DND-41 (cell line): ENCODE results near the gene MRPL20.
"Not testable (repeated sequence)": the region's sequence is repeated elsewhere in the genome, so short reads cannot be mapped to it uniquely, and the experiment has no call there.

Source experiments
- ATAC-seq: fragments of 200-7000 bp; cut with Tn5 transposase; 3 replicates; pipeline ENCODE4 v1.9.1; 2021; ENCODE audit warnings: low read depth; ENCODE audit not compliant: insufficient read depth
- DNase-seq: peaks from one replicate; pipeline ENCODE4 v3.0.0-alpha.2; 2020
- H2AFZ ChIP-seq: 2 replicates; pipeline ENCODE4 v1.6.0; 2012; ENCODE audit warnings: low read depth, low read length
- H3K27ac ChIP-seq: 2 replicates; pipeline ENCODE4 v1.5.1; 2012; ENCODE audit warnings: low read length, inconsistent platforms
- H3K27me3 ChIP-seq: fragments of 200-600 bp; sonication (generic); 2 replicates; pipeline ENCODE4 v1.6.0; 2012; ENCODE audit warnings: low read length, mild to moderate bottlenecking, inconsistent platforms; ENCODE audit not compliant: insufficient read depth, poor library complexity
- H3K36me3 ChIP-seq: 2 replicates; pipeline ENCODE4 v1.5.1; 2012; ENCODE audit warnings: low read length, inconsistent platforms; ENCODE audit not compliant: insufficient read depth
- H3K4me1 ChIP-seq: 2 replicates; pipeline ENCODE4 v1.5.1; 2012; ENCODE audit warnings: mild to moderate bottlenecking, low read length; ENCODE audit not compliant: insufficient read depth
- H3K4me2 ChIP-seq: 2 replicates; pipeline ENCODE4 v1.6.0; 2012; ENCODE audit warnings: mild to moderate bottlenecking, moderate library complexity, low read length, inconsistent platforms; ENCODE audit not compliant: insufficient read depth
- H3K4me3 ChIP-seq, 2 experiments: fragments of 200-600 bp in 1 of 2; shearing (Covaris generic) in 1 of 2; 2 replicates each; pipeline ENCODE4 v1.5.1; 2012 to 2016; ENCODE audit warnings: inconsistent platforms in 2 of 2, low read length in 2 of 2, mild to moderate bottlenecking in 2 of 2, low read depth in 1 of 2, moderate library complexity in 1 of 2
- H3K79me2 ChIP-seq: 2 replicates; pipeline ENCODE4 v1.6.0; 2012; ENCODE audit warnings: low read length, inconsistent platforms; ENCODE audit not compliant: insufficient read depth
- H3K9ac ChIP-seq: 2 replicates; pipeline ENCODE4 v1.6.0; 2012; ENCODE audit warnings: low read depth, mild to moderate bottlenecking, inconsistent platforms, low read length, moderate library complexity
- H3K9me3 ChIP-seq: 2 replicates; pipeline ENCODE4 v1.5.1; 2012; ENCODE audit warnings: low read length, moderate library complexity, mild to moderate bottlenecking, inconsistent platforms; ENCODE audit not compliant: insufficient read depth, severe bottlenecking
- H4K20me1 ChIP-seq: 2 replicates; pipeline ENCODE4 v1.6.0; 2012; ENCODE audit warnings: low read length; ENCODE audit not compliant: insufficient read depth
- EZH2 ChIP-seq: IDR thresholded peaks from 3 replicates; pipeline ENCODE4 v1.6.1; 2012; ENCODE audit warnings: borderline replicate concordance, low read depth, mild to moderate bottlenecking, moderate library complexity, low read length, inconsistent platforms; ENCODE audit not compliant: severe bottlenecking
- TF ChIP-seq, protein P1 (sequence below): IDR thresholded peaks from 2 replicates; pipeline ENCODE4 v1.5.1; 2012; ENCODE audit warnings: borderline replicate concordance, low read length, moderate library complexity, mild to moderate bottlenecking; ENCODE audit not compliant: poor library complexity, severe bottlenecking; ENCODE audit errors: extremely low read depth

The MRPL20 gene

GRCh38 chr1:1407636-1408318, 684 bp upstream of the MRPL20 start:
- H4K20me1 ChIP-seq = peaks cover 22% of the 10 kb centered on the region; the same call in 1 of the 2 replicates
- no peaks in the 10 kb centered on the region for H3K9me3 ChIP-seq
- peaks cover 58% of the 10 kb centered on the region for H3K79me2 ChIP-seq
- peaks cover 40% of the 10 kb centered on the region for H3K4me1 ChIP-seq
- H3K9ac ChIP-seq = peak overlapping the region; percentile 97
- H3K4me3 ChIP-seq = peak overlapping the region; percentile 62 to 84
- H3K4me2 ChIP-seq = peak overlapping the region; percentile 96
- peak; percentile 3; the same call in 1 of the 3 replicates for ATAC-seq
- H3K36me3 ChIP-seq = peaks cover 42% of the 10 kb centered on the region
- no peak for DNase-seq
- peak overlapping the region; percentile 89 for H2AFZ ChIP-seq
- peak overlapping the region; percentile 91 for H3K27ac ChIP-seq
- no peaks in the 10 kb centered on the region for H3K27me3 ChIP-seq
- TF ChIP-seq, protein P1, sequence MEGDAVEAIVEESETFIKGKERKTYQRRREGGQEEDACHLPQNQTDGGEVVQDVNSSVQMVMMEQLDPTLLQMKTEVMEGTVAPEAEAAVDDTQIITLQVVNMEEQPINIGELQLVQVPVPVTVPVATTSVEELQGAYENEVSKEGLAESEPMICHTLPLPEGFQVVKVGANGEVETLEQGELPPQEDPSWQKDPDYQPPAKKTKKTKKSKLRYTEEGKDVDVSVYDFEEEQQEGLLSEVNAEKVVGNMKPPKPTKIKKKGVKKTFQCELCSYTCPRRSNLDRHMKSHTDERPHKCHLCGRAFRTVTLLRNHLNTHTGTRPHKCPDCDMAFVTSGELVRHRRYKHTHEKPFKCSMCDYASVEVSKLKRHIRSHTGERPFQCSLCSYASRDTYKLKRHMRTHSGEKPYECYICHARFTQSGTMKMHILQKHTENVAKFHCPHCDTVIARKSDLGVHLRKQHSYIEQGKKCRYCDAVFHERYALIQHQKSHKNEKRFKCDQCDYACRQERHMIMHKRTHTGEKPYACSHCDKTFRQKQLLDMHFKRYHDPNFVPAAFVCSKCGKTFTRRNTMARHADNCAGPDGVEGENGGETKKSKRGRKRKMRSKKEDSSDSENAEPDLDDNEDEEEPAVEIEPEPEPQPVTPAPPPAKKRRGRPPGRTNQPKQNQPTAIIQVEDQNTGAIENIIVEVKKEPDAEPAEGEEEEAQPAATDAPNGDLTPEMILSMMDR = no peak
- TF ChIP-seq EZH2 = no peak

DNA sequence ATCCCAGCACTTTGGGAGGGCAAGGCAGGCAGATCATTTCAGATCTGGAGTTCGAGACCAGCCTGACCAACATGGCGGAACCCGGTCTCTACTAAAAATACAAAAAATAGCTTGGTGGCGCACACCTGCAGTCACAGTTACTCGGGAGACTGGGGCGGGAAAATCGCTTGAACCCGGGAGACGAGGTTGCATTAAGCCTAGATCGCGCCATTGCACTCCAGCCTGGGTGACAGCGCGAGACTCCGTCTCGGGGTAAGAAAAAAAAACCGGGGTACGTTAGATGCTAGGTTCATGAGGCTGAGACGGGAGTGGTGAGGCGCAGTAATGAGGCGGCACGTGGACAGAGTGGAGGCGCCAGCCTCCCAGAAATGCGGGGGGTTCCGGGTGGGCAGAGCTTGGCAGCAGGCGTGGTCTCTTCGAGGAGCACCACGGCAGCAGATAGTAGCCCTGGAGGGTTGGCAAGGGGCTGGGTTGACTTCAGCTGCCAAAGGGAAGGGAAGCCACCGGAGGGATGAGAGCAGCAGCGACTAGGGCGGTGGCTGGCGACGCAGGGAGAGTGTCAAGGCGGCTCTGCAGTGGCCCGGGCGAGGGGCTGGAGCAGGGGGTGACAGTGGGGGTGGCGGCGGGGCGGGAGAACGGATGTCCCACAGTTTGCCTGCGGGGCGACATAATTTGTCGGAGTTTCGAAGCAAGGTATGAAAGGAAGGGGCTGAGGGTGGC, 832 bp downstream of the MRPL20 start:
- Histone ChIP-seq H3K27ac (peak overlapping the region; percentile 91), H3K9ac (peak overlapping the region; percentile 97), H3K36me3 (peaks cover 57% of the 10 kb centered on the region), H3K4me1 (peaks cover 53% of the 10 kb centered on the region), H3K79me2 (peaks cover 73% of the 10 kb centered on the region), H3K9me3 (no peaks in the 10 kb centered on the region), H3K4me3 (peak overlapping the region; percentile 62 to 84; a peak in 3 of 4 replicates), H3K4me2 (peak overlapping the region; percentile 86), H4K20me1 (peaks cover 34% of the 10 kb centered on the region), H2AFZ (peak overlapping the region; percentile 89; the same call in 1 of the 2 replicates), H3K27me3 (no peaks in the 10 kb centered on the region)
- DNase-seq (peak; percentile 46), ATAC-seq (peak; percentile 5; the same call in 2 of the 3 replicates)
- no peak for TF ChIP-seq EZH2
- TF ChIP-seq, protein P1 = no peak

DNA sequence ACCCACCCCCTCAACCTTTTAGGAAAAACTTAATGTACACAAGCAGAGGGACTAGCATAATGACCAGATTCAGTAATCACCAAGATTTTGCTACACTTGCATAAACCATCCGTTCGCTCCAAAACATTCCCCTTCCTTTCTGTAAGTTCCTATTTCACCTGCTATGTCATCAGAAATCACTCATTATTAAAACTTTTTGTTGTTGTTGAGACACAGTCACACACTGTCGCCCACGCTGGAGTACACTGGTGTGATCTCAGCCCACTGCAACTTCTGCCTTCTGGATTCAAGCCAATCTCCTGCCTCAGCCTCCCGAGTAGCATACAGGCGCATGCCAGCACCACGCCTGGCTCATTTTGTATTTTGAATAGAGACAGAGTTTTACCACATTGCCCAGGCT, 3.4 kb downstream of the MRPL20 start:
- H3K4me2 ChIP-seq = no peak overlapping the region
- ATAC-seq (no peak), DNase-seq (no peak)
- H3K9me3 ChIP-seq = no peaks in the 10 kb centered on the region
- peaks cover 46% of the 10 kb centered on the region for H4K20me1 ChIP-seq
- H2AFZ ChIP-seq = no peak overlapping the region
- no peak overlapping the region for H3K27ac ChIP-seq
- H3K79me2 ChIP-seq = peaks cover 90% of the 10 kb centered on the region
- TF ChIP-seq, protein P1 = no peak
- no peak for TF ChIP-seq EZH2
- no peak overlapping the region for H3K4me3 ChIP-seq
- H3K36me3 ChIP-seq = peaks cover 71% of the 10 kb centered on the region
- H3K9ac ChIP-seq = no peak overlapping the region
- no peaks in the 10 kb centered on the region for H3K27me3 ChIP-seq
- peaks cover 59% of the 10 kb centered on the region for H3K4me1 ChIP-seq

DNA sequence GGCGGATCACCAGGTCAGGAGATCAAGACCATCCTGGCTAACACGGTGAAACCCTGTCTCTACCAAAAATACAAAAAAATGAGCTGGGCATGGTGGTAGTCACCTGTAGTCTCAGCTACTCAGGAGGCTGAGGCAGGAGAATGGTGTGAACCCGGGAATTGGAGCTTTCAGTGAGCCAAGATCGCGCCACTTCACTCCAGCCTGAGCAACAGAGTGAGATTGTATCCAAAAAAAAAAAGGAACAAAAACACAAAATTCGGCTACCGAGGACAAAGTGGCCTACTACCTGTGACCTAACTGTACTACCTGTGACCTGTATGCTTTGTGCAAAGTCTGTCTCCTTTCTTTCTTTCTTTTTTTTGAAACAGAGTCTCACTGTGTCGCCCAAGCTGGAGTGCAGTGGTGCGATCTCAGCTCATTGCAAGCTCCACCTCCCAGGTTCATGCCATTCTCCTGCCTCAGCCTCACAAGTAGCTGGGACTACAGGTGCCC, 4.1 kb downstream of the MRPL20 start:
- Histone ChIP-seq H3K4me1 (peaks cover 58% of the 10 kb centered on the region), H4K20me1 (peaks cover 45% of the 10 kb centered on the region), H3K79me2 (peaks cover 90% of the 10 kb centered on the region), H3K36me3 (peaks cover 75% of the 10 kb centered on the region)
- H3K27ac ChIP-seq, DNase-seq, H2AFZ ChIP-seq, ATAC-seq, H3K4me2 ChIP-seq, H3K27me3 ChIP-seq, H3K9ac ChIP-seq, H3K9me3 ChIP-seq, H3K4me3 ChIP-seq: not testable (repeated sequence)
